Measurements from ENCODE around the gene VENTX.

The VENTX gene

GRCh38 chr10:133251388-133252222, 13.9 kb downstream of the VENTX start:
- Histone ChIP-seq H3K4me3 (ENCODE audit: low read length, poor library complexity, severe bottlenecking) (no peak overlapping the region), H3K79me2 (ENCODE audit: insufficient read depth, low read length) (no peaks in the 10 kb centered on the region), H3K4me1 (ENCODE audit: insufficient read depth, low read length, poor library complexity, severe bottlenecking) (peaks cover 9% of the 10 kb centered on the region), H4K20me1 (ENCODE audit: insufficient read depth, low read length, poor library complexity, severe bottlenecking) (no peaks in the 10 kb centered on the region), H3K9ac (ENCODE audit: low read depth, low read length, poor library complexity, severe bottlenecking) (no peak overlapping the region), H2AFZ (ENCODE audit: low read length) (no peak overlapping the region), H3K9me3 (ENCODE audit: insufficient read depth, low read depth, low read length) (no peaks in the 10 kb centered on the region), H3K27me3 (ENCODE audit: insufficient read depth, low read length, poor library complexity, severe bottlenecking) (no peaks in the 10 kb centered on the region), H3K4me2 (ENCODE audit: low read depth, low read length, poor library complexity, severe bottlenecking) (no peak overlapping the region), H3K36me3 (ENCODE audit: insufficient read depth, low read length) (no peaks in the 10 kb centered on the region), H3F3A (ENCODE audit: low read depth) (no peaks in the 10 kb centered on the region), H3K9me2 (replicated peaks; ENCODE audit: low read depth, low read length) (no peaks in the 10 kb centered on the region)
- no peak for TF ChIP-seq CTCF (conservative IDR thresholded peaks at IDR 0.05; ENCODE audit: low read length)
- no peak for TF ChIP-seq EZH2phosphoT487 (IDR thresholded peaks at IDR 0.05; ENCODE audit: borderline replicate concordance)

GRCh38 chr10:133252223-133252552, 14.5 kb downstream of the VENTX start:
- Histone ChIP-seq H3K4me2 (ENCODE audit: low read depth, low read length, poor library complexity, severe bottlenecking) (no peak overlapping the region), H3K79me2 (ENCODE audit: insufficient read depth, low read length) (no peaks in the 10 kb centered on the region), H3K9ac (ENCODE audit: low read depth, low read length, poor library complexity, severe bottlenecking) (no peak overlapping the region), H3K4me1 (ENCODE audit: insufficient read depth, low read length, poor library complexity, severe bottlenecking) (peaks cover 11% of the 10 kb centered on the region), H2AFZ (ENCODE audit: low read length) (no peak overlapping the region), H3K36me3 (ENCODE audit: insufficient read depth, low read length) (no peaks in the 10 kb centered on the region), H3K27me3 (ENCODE audit: insufficient read depth, low read length, poor library complexity, severe bottlenecking) (no peaks in the 10 kb centered on the region), H3F3A (ENCODE audit: low read depth) (peaks cover 1% of the 10 kb centered on the region; the same call in 1 of the 2 replicates), H3K9me2 (replicated peaks; ENCODE audit: low read depth, low read length) (no peaks in the 10 kb centered on the region), H3K4me3 (ENCODE audit: low read length, poor library complexity, severe bottlenecking) (no peak overlapping the region), H3K9me3 (ENCODE audit: insufficient read depth, low read depth, low read length) (no peaks in the 10 kb centered on the region), H4K20me1 (ENCODE audit: insufficient read depth, low read length, poor library complexity, severe bottlenecking) (no peaks in the 10 kb centered on the region)
- TF ChIP-seq CTCF (conservative IDR thresholded peaks at IDR 0.05; ENCODE audit: low read length) (no peak), EZH2phosphoT487 (IDR thresholded peaks at IDR 0.05; ENCODE audit: borderline replicate concordance) (no peak)

GRCh38 chr10:133253361-133253955, 15.8 kb downstream of the VENTX start:
- Histone ChIP-seq H4K20me1 (ENCODE audit: insufficient read depth, low read length, poor library complexity, severe bottlenecking) (no peaks in the 10 kb centered on the region), H3K27me3 (ENCODE audit: insufficient read depth, low read length, poor library complexity, severe bottlenecking) (no peaks in the 10 kb centered on the region), H3K9me2 (replicated peaks; ENCODE audit: low read depth, low read length) (no peaks in the 10 kb centered on the region), H3K9me3 (ENCODE audit: insufficient read depth, low read depth, low read length) (no peaks in the 10 kb centered on the region), H3F3A (ENCODE audit: low read depth) (peaks cover 3% of the 10 kb centered on the region; the same call in 1 of the 2 replicates), H2AFZ (ENCODE audit: low read length) (no peak overlapping the region), H3K4me1 (ENCODE audit: insufficient read depth, low read length, poor library complexity, severe bottlenecking) (peaks cover 22% of the 10 kb centered on the region), H3K9ac (ENCODE audit: low read depth, low read length, poor library complexity, severe bottlenecking) (no peak overlapping the region), H3K36me3 (ENCODE audit: insufficient read depth, low read length) (no peaks in the 10 kb centered on the region), H3K4me3 (ENCODE audit: low read length, poor library complexity, severe bottlenecking) (no peak overlapping the region), H3K79me2 (ENCODE audit: insufficient read depth, low read length) (no peaks in the 10 kb centered on the region), H3K4me2 (ENCODE audit: low read depth, low read length, poor library complexity, severe bottlenecking) (no peak overlapping the region)
- no peak for TF ChIP-seq EZH2phosphoT487 (IDR thresholded peaks at IDR 0.05; ENCODE audit: borderline replicate concordance)
- TF ChIP-seq CTCF (conservative IDR thresholded peaks at IDR 0.05; ENCODE audit: low read length) = no peak

All from Loucy (cell line).